GM23338 (cell line): Measurements from ENCODE around the gene PLCD3. TPM values are rescaled to one million over a fixed set of nuclear protein-coding genes. Genes with fewer than 3 reads are reported as not detected.

Experiments used
- ATAC-seq: fragments of 200-7000 bp; cut with Tn5 transposase; 3 replicates; pipeline ENCODE4 v1.9.1; 2020
- DNase-seq: peaks from one replicate; pipeline ENCODE4 v3.0.0-alpha.2; 2015; ENCODE audit warnings: low spot score
- H2AFZ ChIP-seq: fragments of 200-600 bp; sonication (generic); 2 replicates; pipeline ENCODE4 v1.8.0; 2016; ENCODE audit warnings: antibody characterized with exemption, mild to moderate bottlenecking, moderate library complexity
- H3F3A ChIP-seq: fragments of 200-600 bp; sonication (generic); replicated peaks from 2 replicates; pipeline ENCODE4 v1.8.0; 2017; ENCODE audit warnings: antibody characterized with exemption, mixed run types, low read depth
- H3K27ac ChIP-seq: fragments of 200-600 bp; sonication (generic); 2 replicates; pipeline ENCODE4 v1.6.1; 2016; ENCODE audit warnings: low read depth
- H3K27me3 ChIP-seq: fragments of 200-600 bp; sonication (generic); 2 replicates; pipeline ENCODE4 v1.8.0; 2016; ENCODE audit warnings: mild to moderate bottlenecking, mixed run types, moderate library complexity; ENCODE audit not compliant: insufficient read depth
- H3K36me3 ChIP-seq: fragments of 200-600 bp; sonication (generic); 2 replicates; pipeline ENCODE4 v1.8.0; 2016; ENCODE audit warnings: mild to moderate bottlenecking; ENCODE audit not compliant: insufficient read depth
- H3K4me1 ChIP-seq: fragments of 200-600 bp; sonication (generic); 2 replicates; pipeline ENCODE4 v1.8.0; 2016; ENCODE audit warnings: mild to moderate bottlenecking, moderate library complexity; ENCODE audit not compliant: insufficient read depth
- H3K4me2 ChIP-seq: fragments of 200-600 bp; sonication (generic); 2 replicates; pipeline ENCODE4 v1.7.1; 2017; ENCODE audit warnings: mixed run types
- H3K4me3 ChIP-seq: fragments of 200-600 bp; sonication (generic); 2 replicates; pipeline ENCODE4 v1.6.1; 2016; ENCODE audit warnings: mixed run types
- H3K79me2 ChIP-seq: fragments of 200-600 bp; sonication (generic); replicated peaks from 2 replicates; pipeline ENCODE4 v1.8.0; 2017; ENCODE audit warnings: mild to moderate bottlenecking; ENCODE audit not compliant: insufficient read depth
- H3K9me2 ChIP-seq: fragments of 200-600 bp; sonication (generic); 2 replicates; pipeline ENCODE4 v1.8.0; 2017; ENCODE audit not compliant: insufficient read depth
- H4K20me1 ChIP-seq: fragments of 200-600 bp; sonication (generic); replicated peaks from 2 replicates; pipeline ENCODE4 v1.8.0; 2017; ENCODE audit warnings: mild to moderate bottlenecking; ENCODE audit not compliant: insufficient read depth
- H3K27ac Mint-ChIP-seq: 2 replicates; pipeline ENCODE4 v1.8.0; 2020; ENCODE audit warnings: inconsistent platforms, mild to moderate bottlenecking, moderate library complexity, mixed read lengths
- H3K27me3 Mint-ChIP-seq: 3 replicates; pipeline ENCODE4 v1.8.0; 2022; ENCODE audit warnings: low read depth, mild to moderate bottlenecking, moderate library complexity, mixed read lengths, inconsistent platforms; ENCODE audit not compliant: insufficient read depth, poor library complexity
- H3K36me3 Mint-ChIP-seq: 3 replicates; pipeline ENCODE4 v1.8.0; 2021; ENCODE audit warnings: low read depth, mild to moderate bottlenecking, inconsistent platforms, moderate library complexity, mixed read lengths
- H3K4me1 Mint-ChIP-seq: 3 replicates; pipeline ENCODE4 v1.8.0; 2020; ENCODE audit warnings: mild to moderate bottlenecking, inconsistent platforms, mixed read lengths
- H3K4me3 Mint-ChIP-seq: 3 replicates; pipeline ENCODE4 v1.8.0; 2021; ENCODE audit warnings: moderate library complexity, mild to moderate bottlenecking, inconsistent platforms, mixed read lengths
- H3K9me3 Mint-ChIP-seq: 3 replicates; pipeline ENCODE4 v1.8.0; 2020; ENCODE audit warnings: moderate library complexity, mild to moderate bottlenecking, inconsistent platforms, mixed read lengths
- EZH2 ChIP-seq: fragments of 200-600 bp; sonication (generic); IDR thresholded peaks from one replicate; pipeline ENCODE4 v1.8.0; 2017; ENCODE audit warnings: antibody characterized with exemption, mild to moderate bottlenecking, low read depth; ENCODE audit not compliant: unreplicated experiment
- JUNB ChIP-seq: IDR thresholded peaks from one replicate; pipeline ENCODE4 v1.6.1; 2016; ENCODE audit warnings: antibody characterized with exemption; ENCODE audit not compliant: unreplicated experiment
- NANOG ChIP-seq: IDR thresholded peaks from 2 replicates; pipeline ENCODE4 v1.6.1; 2016; ENCODE audit warnings: antibody characterized with exemption, borderline replicate concordance
- POLR2AphosphoS5 ChIP-seq: IDR thresholded peaks from 2 replicates; pipeline ENCODE4 v1.6.1; 2016; ENCODE audit warnings: antibody characterized with exemption, low read depth
- STAT1 ChIP-seq: IDR thresholded peaks from one replicate; pipeline ENCODE4 v1.6.1; 2016; ENCODE audit warnings: antibody characterized with exemption; ENCODE audit not compliant: unreplicated experiment
- ZNF114 ChIP-seq: fragments of 250-450 bp; sonication (Bioruptor Pico); IDR thresholded peaks from 2 replicates; pipeline ENCODE4 v1.5.0; 2020; ENCODE audit warnings: mild to moderate bottlenecking, moderate library complexity
- ZNF331 ChIP-seq: fragments of 250-450 bp; sonication (Bioruptor Pico); IDR thresholded peaks from 2 replicates; pipeline ENCODE4 v1.5.0; 2020; ENCODE audit warnings: low read depth, mild to moderate bottlenecking, moderate library complexity
- polyA plus RNA-seq: library from polyadenylated mRNA; unstranded; fragments of >200 nt; fragmentation: Nextera tagmentation; extraction: Ambion mirVana; gene quantifications from 2 replicates; pipeline ENCODE4 v1.2.1, GENCODE V29; 2016
- total RNA-seq: library from RNA; depleted of rRNA; stranded (reverse); fragments of >200 nt; shearing (Covaris generic); gene quantifications from 2 replicates; pipeline ENCODE4 v1.2.3, GENCODE V29; 2014
- TF ChIP-seq, protein P1 (sequence below), 2 experiments: fragments of 200-600 bp in 1 of 2; sonication (generic) in 1 of 2; conservative IDR thresholded peaks; 2 replicates each; pipeline versions ENCODE4 v1.5.1 to v1.6.1; 2016 to 2017; ENCODE audit warnings: antibody characterized with exemption in 2 of 2, low read depth in 2 of 2, mild to moderate bottlenecking in 2 of 2, moderate library complexity in 1 of 2
- TF ChIP-seq, protein P2 (sequence below): IDR thresholded peaks from 2 replicates; pipeline ENCODE4 v1.6.1; 2016; ENCODE audit warnings: antibody characterized with exemption

The PLCD3 gene
- total and polyA plus RNA-seq, 2 experiments from 2014 or later, result 3.0 to 32.1 TPM

DNA sequence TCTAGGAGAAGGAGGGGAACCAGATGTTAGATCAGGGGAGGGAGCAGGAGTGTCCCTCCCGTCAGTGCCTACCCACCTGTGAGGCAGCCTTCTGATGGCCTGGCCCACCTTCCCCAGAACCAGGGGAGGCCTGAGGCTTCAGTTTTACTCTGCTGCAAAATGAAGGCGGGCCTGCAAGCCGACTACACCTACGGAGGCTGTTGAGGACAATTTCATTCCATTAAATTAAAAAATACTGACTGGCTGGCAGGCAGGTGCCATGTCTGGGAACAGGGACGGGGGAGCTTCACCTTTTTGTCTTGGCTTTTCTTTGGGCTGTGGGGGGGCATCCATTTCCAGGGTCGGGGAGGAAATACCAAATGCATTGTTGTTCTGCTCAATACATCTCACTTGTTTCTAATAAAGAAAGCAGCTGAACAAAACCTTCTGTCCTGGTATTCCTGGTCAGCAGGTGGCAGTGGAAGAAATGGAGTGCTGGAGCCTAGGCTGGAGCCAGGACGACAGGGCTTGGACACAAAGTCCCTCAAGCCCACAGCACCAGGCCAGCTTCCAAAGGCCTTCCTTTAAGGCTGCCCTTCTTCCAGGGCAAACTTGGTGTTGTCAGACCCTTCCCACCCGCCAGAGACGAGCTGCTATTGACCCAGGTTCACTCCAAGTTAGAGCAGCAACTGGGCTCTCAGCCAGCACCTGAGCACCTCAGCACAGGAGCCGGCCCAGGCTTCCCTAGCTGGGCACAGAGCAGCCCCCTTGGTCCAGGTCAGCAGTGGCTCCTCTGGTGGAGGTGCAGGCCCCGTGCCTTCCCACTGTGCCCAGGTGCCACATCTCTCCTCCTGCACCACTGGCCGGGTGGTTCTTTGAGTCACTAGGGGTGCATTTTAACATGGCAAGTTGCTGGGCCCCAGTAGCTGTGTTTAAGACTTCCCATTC lies 23.5 kb downstream of the PLCD3 start:
- peaks cover 49% of the 10 kb centered on the region for H3K36me3 Mint-ChIP-seq
- Histone ChIP-seq H3K79me2 (no peaks in the 10 kb centered on the region), H3K36me3 (peaks cover 17% of the 10 kb centered on the region; the same call in 1 of the 2 replicates)

DNA sequence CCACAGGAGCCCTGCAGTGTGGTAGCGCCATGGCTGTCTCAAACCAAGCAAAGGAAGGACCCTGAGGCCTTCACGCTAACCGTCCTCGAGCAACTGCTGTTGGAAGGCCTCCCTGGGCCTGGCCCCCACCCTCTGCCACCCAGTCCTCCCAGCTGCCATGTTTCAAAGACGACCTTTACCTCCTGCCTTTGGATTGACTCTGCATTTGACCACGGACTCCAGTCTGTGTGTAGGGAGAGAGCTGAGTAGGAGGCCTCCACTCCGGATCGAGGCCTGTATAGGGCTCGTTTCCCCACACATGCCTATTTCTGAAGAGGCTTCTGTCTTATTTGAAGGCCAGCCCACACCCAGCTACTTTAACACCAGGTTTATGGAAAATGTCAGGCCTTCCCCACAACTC lies 24.3 kb downstream of the PLCD3 start:
- H3K4me3 ChIP-seq, result no peak overlapping the region
- H3K79me2 ChIP-seq, result no peaks in the 10 kb centered on the region
- H3K4me2 ChIP-seq, result no peak overlapping the region
- Mint-ChIP-seq H3K4me1 (0 out of 3 replicates have a peak, but pooled peaks cover 3% of the 10 kb centered on the region), H3K27ac (no peak overlapping the region), H3K36me3 (peaks cover 57% of the 10 kb centered on the region), H3K27me3 (peaks cover 23% of the 10 kb centered on the region), H3K4me3 (no peak overlapping the region), H3K9me3 (no peaks in the 10 kb centered on the region)
- no peaks in the 10 kb centered on the region for H3K9me2 ChIP-seq
- H3K4me1 ChIP-seq, result no peaks in the 10 kb centered on the region
- H3F3A ChIP-seq, result peaks cover 2% of the 10 kb centered on the region; the same call in 1 of the 2 replicates
- peaks cover 22% of the 10 kb centered on the region; the same call in 1 of the 2 replicates for H3K36me3 ChIP-seq
- ATAC-seq (no peak), DNase-seq (no peak)
- no peak overlapping the region for H2AFZ ChIP-seq
- peak overlapping the region; percentile 63; the same call in 1 of the 2 replicates for H3K27ac ChIP-seq
- no peaks in the 10 kb centered on the region for H3K27me3 ChIP-seq
- peaks cover 9% of the 10 kb centered on the region for H4K20me1 ChIP-seq
- no peak for TF ChIP-seq JUNB
- TF ChIP-seq, protein P1, sequence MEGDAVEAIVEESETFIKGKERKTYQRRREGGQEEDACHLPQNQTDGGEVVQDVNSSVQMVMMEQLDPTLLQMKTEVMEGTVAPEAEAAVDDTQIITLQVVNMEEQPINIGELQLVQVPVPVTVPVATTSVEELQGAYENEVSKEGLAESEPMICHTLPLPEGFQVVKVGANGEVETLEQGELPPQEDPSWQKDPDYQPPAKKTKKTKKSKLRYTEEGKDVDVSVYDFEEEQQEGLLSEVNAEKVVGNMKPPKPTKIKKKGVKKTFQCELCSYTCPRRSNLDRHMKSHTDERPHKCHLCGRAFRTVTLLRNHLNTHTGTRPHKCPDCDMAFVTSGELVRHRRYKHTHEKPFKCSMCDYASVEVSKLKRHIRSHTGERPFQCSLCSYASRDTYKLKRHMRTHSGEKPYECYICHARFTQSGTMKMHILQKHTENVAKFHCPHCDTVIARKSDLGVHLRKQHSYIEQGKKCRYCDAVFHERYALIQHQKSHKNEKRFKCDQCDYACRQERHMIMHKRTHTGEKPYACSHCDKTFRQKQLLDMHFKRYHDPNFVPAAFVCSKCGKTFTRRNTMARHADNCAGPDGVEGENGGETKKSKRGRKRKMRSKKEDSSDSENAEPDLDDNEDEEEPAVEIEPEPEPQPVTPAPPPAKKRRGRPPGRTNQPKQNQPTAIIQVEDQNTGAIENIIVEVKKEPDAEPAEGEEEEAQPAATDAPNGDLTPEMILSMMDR (conservative IDR thresholded peaks at IDR 0.05; ENCODE audit: low read depth in 2 of 2), result no peak
- no peak for TF ChIP-seq EZH2
- TF ChIP-seq, protein P2, sequence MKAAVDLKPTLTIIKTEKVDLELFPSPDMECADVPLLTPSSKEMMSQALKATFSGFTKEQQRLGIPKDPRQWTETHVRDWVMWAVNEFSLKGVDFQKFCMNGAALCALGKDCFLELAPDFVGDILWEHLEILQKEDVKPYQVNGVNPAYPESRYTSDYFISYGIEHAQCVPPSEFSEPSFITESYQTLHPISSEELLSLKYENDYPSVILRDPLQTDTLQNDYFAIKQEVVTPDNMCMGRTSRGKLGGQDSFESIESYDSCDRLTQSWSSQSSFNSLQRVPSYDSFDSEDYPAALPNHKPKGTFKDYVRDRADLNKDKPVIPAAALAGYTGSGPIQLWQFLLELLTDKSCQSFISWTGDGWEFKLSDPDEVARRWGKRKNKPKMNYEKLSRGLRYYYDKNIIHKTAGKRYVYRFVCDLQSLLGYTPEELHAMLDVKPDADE, result no peak
- no peak; the same call in 1 of the 2 replicates for TF ChIP-seq POLR2AphosphoS5
- no peak for TF ChIP-seq ZNF331 (CRISPR knock-in tag)
- no peak for TF ChIP-seq NANOG
- no peak for TF ChIP-seq ZNF114

More for the DNA sequence above, 23.5 kb downstream of the PLCD3 start:
- Histone ChIP-seq H3K4me2 (no peak overlapping the region), H3K27ac (peak overlapping the region; percentile 63; the same call in 1 of the 2 replicates), H3K9me2 (no peaks in the 10 kb centered on the region), H3K27me3 (no peaks in the 10 kb centered on the region), H3K4me1 (no peaks in the 10 kb centered on the region), H4K20me1 (peaks cover 9% of the 10 kb centered on the region), H2AFZ (no peak overlapping the region), H3F3A (peaks cover 2% of the 10 kb centered on the region; the same call in 1 of the 2 replicates), H3K4me3 (no peak overlapping the region)
- H3K4me1 Mint-ChIP-seq, result peaks cover 6% of the 10 kb centered on the region; the same call in 2 of the 3 replicates
- H3K27ac Mint-ChIP-seq, result no peak overlapping the region; the same call in 1 of the 2 replicates
- TF ChIP-seq STAT1 (no peak), EZH2 (no peak), ZNF114 (no peak), NANOG (no peak)
- TF ChIP-seq, protein P1 (conservative IDR thresholded peaks at IDR 0.05; ENCODE audit: low read depth in 2 of 2), result peak in 1 of 2 experiments; percentile 30; a peak in 2 of 4 replicates
- H3K4me3 Mint-ChIP-seq, result no peak overlapping the region
- H3K9me3 Mint-ChIP-seq, result no peaks in the 10 kb centered on the region
- ATAC-seq, result no peak
- peaks cover 22% of the 10 kb centered on the region for H3K27me3 Mint-ChIP-seq
- no peak for DNase-seq
